Hematopoietic multipotent progenitor cell treated with erythropoietin and hydrocortisone succinate and interleukin-3 and kit ligand, for 15 days (in vitro differentiated cells): ENCODE results near the gene TUB.

Source experiments
- DNase-seq: peaks from one replicate; pipeline ENCODE4 v3.0.0-alpha.2; 2015; ENCODE audit warnings: low spot score

The TUB gene

GRCh38 chr11:8091721-8092120 lies 10.7 kb downstream of the TUB start:
- no peak for DNase-seq

GRCh38 chr11:8092587-8093424 lies 11.8 kb downstream of the TUB start:
- peak; percentile 41 for DNase-seq

GRCh38 chr11:8093931-8094575 lies 13.0 kb downstream of the TUB start:
- DNase-seq = no peak

GRCh38 chr11:8094656-8095055 lies 13.6 kb downstream of the TUB start:
- DNase-seq = no peak

- DNase-seq = no peak
Measured at GRCh38 chr11:8095371-8095770, 14.4 kb downstream of the TUB start.

GRCh38 chr11:8095806-8096522 lies 15.0 kb downstream of the TUB start:
- no peak for DNase-seq

- DNase-seq = no peak
Measured at GRCh38 chr11:8096575-8096974, 15.6 kb downstream of the TUB start.

- no peak for DNase-seq
Measured at GRCh38 chr11:8097062-8097461, 16.1 kb downstream of the TUB start.

- no peak for DNase-seq
Measured at GRCh38 chr11:8097468-8097867, 16.5 kb downstream of the TUB start.

- DNase-seq = no peak
Measured at GRCh38 chr11:8097926-8098325, 16.9 kb downstream of the TUB start.

- DNase-seq = no peak
Measured at GRCh38 chr11:8098361-8098760, 17.4 kb downstream of the TUB start.

- DNase-seq = no peak
Measured at GRCh38 chr11:8098879-8099278, 17.9 kb downstream of the TUB start.

GRCh38 chr11:8099291-8099899 lies 18.4 kb downstream of the TUB start:
- peak; percentile 60 for DNase-seq

GRCh38 chr11:8100158-8100557 lies 19.1 kb downstream of the TUB start:
- no peak for DNase-seq

- DNase-seq = no peak
Measured at GRCh38 chr11:8100605-8101004, 19.6 kb downstream of the TUB start.

- DNase-seq = no peak
Measured at GRCh38 chr11:8101421-8101820, 20.4 kb downstream of the TUB start.

GRCh38 chr11:8102296-8102915 lies 21.4 kb downstream of the TUB start:
- no peak for DNase-seq

GRCh38 chr11:8102965-8103364 lies 22.0 kb downstream of the TUB start:
- DNase-seq = no peak

- no peak for DNase-seq
Measured at GRCh38 chr11:8103909-8104308, 22.9 kb downstream of the TUB start.

GRCh38 chr11:8105133-8105532 lies 24.1 kb downstream of the TUB start:
- DNase-seq = no peak

- DNase-seq = no peak
Measured at GRCh38 chr11:8105666-8106065, 24.7 kb downstream of the TUB start.

GRCh38 chr11:8106679-8107078 lies 25.7 kb downstream of the TUB start:
- no peak for DNase-seq
